Measurements from ENCODE around the gene TNKS1BP1.
"Not testable (repeated sequence)": the region's sequence is repeated elsewhere in the genome, so short reads cannot be mapped to it uniquely, and the experiment has no call there.

Gene TNKS1BP1

GRCh38 chr11:57354699-57355098 lies 29.9 kb upstream of the TNKS1BP1 start:
- no peak for DNase-seq (ENCODE audit: low read depth)

- DNase-seq (ENCODE audit: low read depth): no peak
These were observed 29.1 kb upstream of the TNKS1BP1 start for GRCh38 chr11:57353852-57354251.

GRCh38 chr11:57353446-57353845 lies 28.7 kb upstream of the TNKS1BP1 start:
- no peak for DNase-seq (ENCODE audit: low read depth)

- no peak for DNase-seq (ENCODE audit: low read depth)
These were observed 28.3 kb upstream of the TNKS1BP1 start for GRCh38 chr11:57353036-57353435.

- DNase-seq (ENCODE audit: low read depth): no peak
These were observed 24.9 kb upstream of the TNKS1BP1 start for GRCh38 chr11:57349491-57350274.

GRCh38 chr11:57348636-57349313 lies 24.0 kb upstream of the TNKS1BP1 start:
- DNase-seq (ENCODE audit: low read depth): no peak

GRCh38 chr11:57348052-57348451 lies 23.3 kb upstream of the TNKS1BP1 start:
- no peak for DNase-seq (ENCODE audit: low read depth)

GRCh38 chr11:57347336-57347735 lies 22.6 kb upstream of the TNKS1BP1 start:
- DNase-seq (ENCODE audit: low read depth): no peak

GRCh38 chr11:57345555-57346211 lies 20.9 kb upstream of the TNKS1BP1 start:
- no peak for DNase-seq (ENCODE audit: low read depth)

GRCh38 chr11:57344826-57345225 lies 20.1 kb upstream of the TNKS1BP1 start:
- DNase-seq (ENCODE audit: low read depth): no peak

GRCh38 chr11:57343825-57344224 lies 19.1 kb upstream of the TNKS1BP1 start:
- DNase-seq (ENCODE audit: low read depth): no peak

- DNase-seq (ENCODE audit: low read depth): no peak
These were observed 17.9 kb upstream of the TNKS1BP1 start for GRCh38 chr11:57342702-57343101.

GRCh38 chr11:57341250-57341808 lies 16.6 kb upstream of the TNKS1BP1 start:
- DNase-seq (ENCODE audit: low read depth): no peak

GRCh38 chr11:57340039-57340615 lies 15.4 kb upstream of the TNKS1BP1 start:
- no peak for DNase-seq (ENCODE audit: low read depth)

- DNase-seq (ENCODE audit: low read depth): no peak
These were observed 14.6 kb upstream of the TNKS1BP1 start for GRCh38 chr11:57339328-57339727.

GRCh38 chr11:57338142-57338541 lies 13.4 kb upstream of the TNKS1BP1 start, which contains the start of gene P2RX3:
TSS of gene P2RX3 (plus strand) at chr11:57338352. CDS start at chr11:57338551, 199 bp downstream.
- DNase-seq (ENCODE audit: low read depth): no peak

GRCh38 chr11:57336856-57337255 lies 12.1 kb upstream of the TNKS1BP1 start:
- DNase-seq (ENCODE audit: low read depth): not testable (repeated sequence)

GRCh38 chr11:57336111-57336666 lies 11.4 kb upstream of the TNKS1BP1 start:
- DNase-seq (ENCODE audit: low read depth): no peak

- no peak for DNase-seq (ENCODE audit: low read depth)
These were observed 10.8 kb upstream of the TNKS1BP1 start, which contains the start of gene SSRP1 for GRCh38 chr11:57335343-57336110. TSS of gene SSRP1 (minus strand) at chr11:57335892. CDS start at chr11:57335121, 771 bp downstream.

- no peak for DNase-seq (ENCODE audit: low read depth)
These were observed 10.2 kb upstream of the TNKS1BP1 start for GRCh38 chr11:57335023-57335342.
